NT2/D1 (cell line): Measurements from ENCODE around the gene PUM1.

Experiments
- YY1 ChIP-seq: IDR thresholded peaks from 2 replicates; pipeline ENCODE4 v1.6.1; 2011; ENCODE audit not compliant: insufficient read length, insufficient read depth
- ZNF274 ChIP-seq: IDR thresholded peaks from 2 replicates; pipeline ENCODE4 v1.6.1; 2011; ENCODE audit warnings: mild to moderate bottlenecking, low read depth, low read length

GRCh38 chr1:30884723-30885122, 180.8 kb downstream of the PUM1 start:
- TF ChIP-seq YY1 (no peak), ZNF274 (no peak)
